IMR-90 (cell line): Measurements from ENCODE around the gene RIPOR3. TPM values are rescaled to one million over a fixed set of nuclear protein-coding genes. Genes with fewer than 3 reads are reported as not detected.

Experiments used
- ATAC-seq: fragments of 200-7000 bp; cut with Tn5 transposase; 2 replicates; pipeline ENCODE4 v1.9.1; 2020; ENCODE audit warnings: low read depth, mild to moderate bottlenecking, moderate library complexity
- BruUV-seq: library from RNA; stranded (reverse); fragments of 400-500 nt; replicated peaks from 2 replicates; lab custom pipeline; 2021; lab: Mats Ljungman, UMichigan
- CTCF ChIA-PET: fragments of 300-600 bp; formaldehyde crosslinking; extraction: SDS; loops from one replicate; lab custom pipeline; 2021; ENCODE audit warnings: antibody characterized with exemption; lab: Yijun Ruan, JAX
- POLR2A ChIA-PET: fragments of 300-600 bp; sonication (Branson Sonifier 250); formaldehyde crosslinking; loops from one replicate; lab custom pipeline; 2022; ENCODE audit warnings: antibody characterized with exemption; ENCODE audit not compliant: unreplicated experiment; lab: Charles Lee
- DNase-seq: peaks from one replicate; pipeline ENCODE4 v3.0.0; 2013
- H2AFZ ChIP-seq: replicated peaks from 2 replicates; pipeline ENCODE3; 2013; ENCODE audit warnings: low read length, mild to moderate bottlenecking; ENCODE audit not compliant: poor library complexity
- H2AK5ac ChIP-seq: 2 replicates; pipeline ENCODE4 v1.6.1; 2013; ENCODE audit warnings: low read depth, low read length, inconsistent platforms
- H2AK9ac ChIP-seq: replicated peaks from 2 replicates; pipeline ENCODE3; 2013; ENCODE audit warnings: mild to moderate bottlenecking, low read depth, low read length, moderate library complexity; ENCODE audit not compliant: poor library complexity
- H2BK120ac ChIP-seq: 2 replicates; pipeline ENCODE4 v1.6.1; 2013; ENCODE audit warnings: low read depth, low read length, inconsistent platforms
- H2BK15ac ChIP-seq: 3 replicates; pipeline ENCODE4 v1.6.1; 2013; ENCODE audit warnings: low read depth, low read length, inconsistent platforms
- H2BK20ac ChIP-seq: 2 replicates; pipeline ENCODE4 v1.6.1; 2013; ENCODE audit warnings: low read depth, mild to moderate bottlenecking, inconsistent platforms, low read length, moderate library complexity
- H2BK5ac ChIP-seq: 2 replicates; pipeline ENCODE4 v1.6.1; 2013; ENCODE audit warnings: mild to moderate bottlenecking, low read depth, low read length, inconsistent platforms; ENCODE audit not compliant: poor library complexity, severe bottlenecking
- H3K14ac ChIP-seq: replicated peaks from 2 replicates; pipeline ENCODE4 v1.6.1; 2013; ENCODE audit warnings: low read depth, low read length, inconsistent platforms
- H3K18ac ChIP-seq: 2 replicates; pipeline ENCODE4 v1.6.1; 2013; ENCODE audit warnings: low read depth, low read length, control low read depth
- H3K23ac ChIP-seq: 2 replicates; pipeline ENCODE4 v1.6.1; 2013; ENCODE audit warnings: low read depth, low read length, inconsistent platforms
- H3K27ac ChIP-seq: 2 replicates; pipeline ENCODE4 v1.5.1; 2013; ENCODE audit warnings: mild to moderate bottlenecking, control low read depth, low read length; ENCODE audit not compliant: insufficient read depth
- H3K27me3 ChIP-seq: 2 replicates; pipeline ENCODE4 v1.6.1; 2013; ENCODE audit warnings: low read length; ENCODE audit not compliant: control insufficient read depth, insufficient read depth
- H3K36me3 ChIP-seq: 2 replicates; pipeline ENCODE4 v1.6.1; 2013; ENCODE audit warnings: low read length, mixed read lengths; ENCODE audit not compliant: control insufficient read depth, insufficient read depth
- H3K4ac ChIP-seq: 2 replicates; pipeline ENCODE4 v1.6.1; 2013; ENCODE audit warnings: low read depth, low read length, inconsistent platforms
- H3K4me1 ChIP-seq: 2 replicates; pipeline ENCODE4 v1.6.1; 2013; ENCODE audit warnings: low read length, mixed read lengths; ENCODE audit not compliant: control insufficient read depth, insufficient read depth
- H3K4me2 ChIP-seq: 2 replicates; pipeline ENCODE4 v1.6.1; 2013; ENCODE audit warnings: low read depth, mild to moderate bottlenecking, control low read depth, low read length, moderate library complexity
- H3K4me3 ChIP-seq: 2 replicates; pipeline ENCODE4 v1.5.1; 2013; ENCODE audit warnings: low read depth, mild to moderate bottlenecking, control low read depth, low read length, moderate library complexity; ENCODE audit not compliant: insufficient read depth
- H3K56ac ChIP-seq: 2 replicates; pipeline ENCODE4 v1.6.1; 2013; ENCODE audit warnings: low read length, inconsistent platforms; ENCODE audit not compliant: insufficient read depth; ENCODE audit errors: extremely low read depth
- H3K79me1 ChIP-seq, 2 experiments: 2 replicates each; pipeline ENCODE4 v1.6.1; 2013; ENCODE audit warnings: low read length in 2 of 2, inconsistent platforms in 1 of 2, low read depth in 1 of 2
- H3K9ac ChIP-seq: 2 replicates; pipeline ENCODE4 v1.6.1; 2013; ENCODE audit warnings: low read depth, low read length, control low read depth
- H3K9me1 ChIP-seq: 2 replicates; pipeline ENCODE4 v1.6.1; 2013; ENCODE audit warnings: low read length, inconsistent platforms; ENCODE audit not compliant: insufficient read depth
- H3K9me3 ChIP-seq: 2 replicates; pipeline ENCODE4 v1.6.1; 2013; ENCODE audit warnings: low read length; ENCODE audit not compliant: control insufficient read depth, insufficient read depth
- H4K20me1 ChIP-seq: 2 replicates; pipeline ENCODE4 v1.6.1; 2013; ENCODE audit warnings: low read length, inconsistent platforms; ENCODE audit not compliant: insufficient read depth
- H4K5ac ChIP-seq: 2 replicates; pipeline ENCODE4 v1.6.1; 2013; ENCODE audit warnings: mild to moderate bottlenecking, low read depth, low read length, control low read depth
- H4K8ac ChIP-seq, 2 experiments: 2 replicates each; pipeline ENCODE4 v1.6.1; 2013; ENCODE audit warnings: low read depth in 2 of 2, low read length in 2 of 2, control low read depth in 1 of 2, inconsistent platforms in 1 of 2
- H4K91ac ChIP-seq: 2 replicates; pipeline ENCODE4 v1.6.1; 2013; ENCODE audit warnings: low read depth, low read length, inconsistent platforms; ENCODE audit not compliant: insufficient read depth
- CEBPB ChIP-seq: IDR thresholded peaks from 2 replicates; pipeline ENCODE4 v1.6.1; 2012; ENCODE audit warnings: low read depth, low read length, improper control_type of control experiment
- CTCF ChIP-seq: conservative IDR thresholded peaks from 2 replicates; pipeline ENCODE4 v1.5.1; 2012; ENCODE audit warnings: mild to moderate bottlenecking, low read depth, low read length, improper control_type of control experiment
- FOS ChIP-seq: fragments of 150-350 bp; IDR thresholded peaks from 2 replicates; pipeline ENCODE4 v1.6.1; 2016; ENCODE audit warnings: low read depth, low read length
- MAFK ChIP-seq: IDR thresholded peaks from 2 replicates; pipeline ENCODE4 v1.6.1; 2012; ENCODE audit warnings: low read depth, low read length, improper control_type of control experiment
- MAZ ChIP-seq: IDR thresholded peaks from 2 replicates; pipeline ENCODE4 v1.6.1; 2012; ENCODE audit warnings: low read depth, mild to moderate bottlenecking, low read length, improper control_type of control experiment, moderate library complexity, borderline replicate concordance
- MXI1 ChIP-seq: IDR thresholded peaks from 2 replicates; pipeline ENCODE4 v1.6.1; 2012; ENCODE audit warnings: low read depth, mild to moderate bottlenecking, low read length, moderate library complexity, borderline replicate concordance
- POLR2A ChIP-seq: IDR thresholded peaks from 2 replicates; pipeline ENCODE4 v1.6.1; 2012; ENCODE audit warnings: mild to moderate bottlenecking, low read depth, low read length
- WGBS, 2 experiments: methylation state at CpG; one replicate each; pipeline versions ENCODE4 v1.1.5 to v1.1.7; 2013; ENCODE audit warnings: missing lambda C conversion rate in 2 of 2; ENCODE audit not compliant: insufficient read length in 1 of 2; ENCODE audit errors: extremely low coverage in 2 of 2; 5-methylcytosine and 5-hydroxymethylcytosine counted together
- dilution Hi-C: fragments of 300-500 bp; cut with HindIII; formaldehyde crosslinking; loops from one replicate; pipeline ENCODE4 v1.14.3; 2018; ENCODE audit warnings: low sequenced_read_pairs; ENCODE audit not compliant: unreplicated experiment
- in situ Hi-C: fragments of 300-500 bp; cut with MboI; formaldehyde crosslinking; loops from 3 replicates; pipeline ENCODE4 v1.14.3; 2019; ENCODE audit warnings: low sequenced_read_pairs, inconsistent platforms, mixed read lengths
- intact Hi-C: fragments of 100-400 bp; cut with micrococcal nuclease; formaldehyde crosslinking; loops from 2 replicates; pipeline ENCODE4 v1.10.0; 2022
- polyA plus RNA-seq, 3 experiments: library from polyadenylated mRNA; depleted of rRNA; stranded (reverse); fragments of >200 nt; gene quantifications; 2 replicates each; pipeline ENCODE4 v1.2.3, GENCODE V29; 2012; ENCODE audit warnings: low replicate concordance in 1 of 3
- total RNA-seq: library from RNA; depleted of rRNA; stranded (reverse); fragments of >200 nt; gene quantifications from 2 replicates; pipeline ENCODE4 v1.2.3, GENCODE V29; 2012

Gene RIPOR3
- total and polyA plus RNA-seq, 2 of the 4 experiments (the other 2 are of a cell fraction): 0.54 to 1.7 TPM

DNA sequence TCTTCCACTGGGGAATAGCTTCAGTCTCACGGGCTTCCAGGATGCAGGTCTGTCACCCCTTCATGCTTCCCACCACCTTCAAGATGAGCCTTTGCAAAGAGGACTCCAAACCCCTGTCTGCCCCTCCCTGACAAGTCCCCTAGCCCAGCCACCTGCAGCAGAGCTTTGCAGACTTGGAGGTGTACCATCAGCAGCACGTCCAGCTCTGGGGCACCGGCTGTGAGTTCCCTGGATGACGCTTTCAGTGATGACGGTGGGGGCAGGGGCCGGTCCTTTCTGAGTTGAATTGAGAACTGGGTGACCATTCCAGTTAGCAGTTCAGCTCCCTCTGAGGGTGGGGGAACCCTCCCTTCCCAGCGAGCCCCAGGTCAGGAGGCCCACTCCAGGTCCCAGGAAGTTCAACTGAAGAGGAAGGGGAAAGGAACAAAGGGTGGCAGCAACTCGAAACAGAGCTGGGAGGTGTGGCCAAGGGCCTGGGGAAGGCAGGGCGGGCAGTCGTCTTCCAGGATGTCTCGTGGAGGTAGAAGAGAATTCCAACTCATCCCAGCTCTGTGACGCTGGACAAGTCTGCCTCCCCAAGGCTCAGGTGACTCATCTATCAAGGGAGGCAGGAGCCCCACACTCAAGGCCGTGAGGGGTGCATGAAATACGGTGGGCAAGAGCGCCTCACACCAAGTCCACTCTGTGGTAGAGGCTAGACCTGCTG, 95.2 kb downstream of the RIPOR3 start:
- Histone ChIP-seq H4K5ac (no peak overlapping the region; the same call in 1 of the 2 replicates), H4K20me1 (no peaks in the 10 kb centered on the region; the same call in 1 of the 2 replicates), H3K9me3 (no peaks in the 10 kb centered on the region), H2AK9ac (peak overlapping the region; percentile 91), H2BK5ac (no peak overlapping the region), H3K14ac (peak overlapping the region; percentile 79), H3K9me1 (peaks cover 15% of the 10 kb centered on the region; the same call in 1 of the 2 replicates), H2AK5ac (peak overlapping the region; percentile 82), H2AFZ (peak overlapping the region; percentile 75), H2BK20ac (no peak overlapping the region), H3K18ac (no peak overlapping the region), H3K4me2 (no peak overlapping the region), H3K27ac (no peak overlapping the region), H3K23ac (no peak overlapping the region; the same call in 1 of the 2 replicates), H4K8ac (peak overlapping the region in 1 of 2 experiments; percentile 62; a peak in 1 of 4 replicates), H3K4ac (peak overlapping the region; percentile 74), H3K79me1 (0 out of 4 replicates have a peak, but pooled peaks cover 0 to 5% of the 10 kb centered on the region in 2 experiments), H3K4me1 (peaks cover 10% of the 10 kb centered on the region; the same call in 1 of the 2 replicates), H4K91ac (peak overlapping the region; percentile 34), H3K36me3 (peaks cover 11% of the 10 kb centered on the region), H3K56ac (no peak overlapping the region), H2BK15ac (no peak overlapping the region; the same call in 2 of the 3 replicates), H2BK120ac (no peak overlapping the region), H3K4me3 (no peak overlapping the region), H3K27me3 (no peaks in the 10 kb centered on the region), H3K9ac (no peak overlapping the region)
- in situ Hi-C loops (no loop called here), intact Hi-C loops (no loop called here), dilution Hi-C loops (no loop called here)
- no peak for TF ChIP-seq CEBPB
- TF ChIP-seq MAFK: no peak
- TF ChIP-seq CTCF: no peak
- TF ChIP-seq MAZ: no peak
- no peak for TF ChIP-seq MXI1
- no peak for TF ChIP-seq FOS
- TF ChIP-seq POLR2A: no peak
- BruUV-seq: no TSS peak
- ChIA-PET CTCF (interaction anchor here (0.6 kb wide), 1 partner anchor 549 kb away, joined by 3 read pairs; no protein-coding TSS in a partner anchor), POLR2A (interaction anchor here (0.6 kb wide), 1 partner anchor 68 kb away, joined by 3 read pairs; no protein-coding TSS in a partner anchor)
- peak; percentile 24 for DNase-seq
- WGBS, 2 experiments: 43% methylated on average over 1 of the region's 15 CpGs; no CpG with 5 or more reads in 1 of the 2 experiments
- ATAC-seq: peak; percentile 3
